ENCODE measurements around the gene ZIK1. TPM values are rescaled to one million over a fixed set of nuclear protein-coding genes. Genes with fewer than 3 reads are reported as not detected.

Gene ZIK1
- total and polyA plus RNA-seq, 2 of the 4 experiments (the other 2 are of a cell fraction), result 4.1 to 11.8 TPM

DNA sequence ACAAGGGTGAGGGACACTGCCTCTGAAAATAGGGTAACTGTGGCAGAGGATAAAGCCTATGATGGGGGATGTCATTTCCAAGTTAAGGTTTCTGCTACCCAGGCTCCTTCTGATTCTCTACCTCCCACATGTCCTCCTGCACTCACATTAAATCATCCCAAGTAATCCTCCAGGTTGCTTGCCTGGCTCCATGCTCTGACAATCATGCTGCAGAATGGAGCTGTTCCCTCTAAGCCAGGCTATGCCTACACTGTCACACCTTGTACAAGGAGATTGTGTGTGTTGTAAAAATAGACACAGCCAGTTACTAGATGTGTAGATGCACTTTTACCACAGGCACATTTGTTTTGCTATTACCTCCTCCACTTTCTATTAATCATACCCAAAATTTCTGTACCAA, 13.2 kb upstream of the ZIK1 start:
- ATAC-seq (ENCODE audit: low read depth) (no peak), DNase-seq (no peak)
- Histone ChIP-seq H4K5ac (ENCODE audit: low read depth, low read length) (no peak overlapping the region), H3K4me2 (ENCODE audit: low read depth, low read length) (no peak overlapping the region), H2BK15ac (ENCODE audit: low read depth, low read length) (no peak overlapping the region), H3K14ac (replicated peaks; ENCODE audit: low read depth, low read length) (no peak overlapping the region), H3K23ac (ENCODE audit: low read depth, low read length) (no peak overlapping the region), H2BK120ac (ENCODE audit: low read depth, low read length) (no peak overlapping the region), H3K27ac (ENCODE audit: insufficient read depth, low read length) (no peak overlapping the region), H3K56ac (ENCODE audit: extremely low read depth, insufficient read depth, low read length) (no peak overlapping the region), H3K36me3 (ENCODE audit: control insufficient read depth, insufficient read depth, low read length) (peaks cover 49% of the 10 kb centered on the region), H3K27me3 (ENCODE audit: control insufficient read depth, insufficient read depth, low read length) (no peaks in the 10 kb centered on the region), H3K9ac (ENCODE audit: low read depth, low read length) (no peak overlapping the region), H4K8ac (ENCODE audit: low read depth in 2 of 2, low read length in 2 of 2) (no peak overlapping the region), H3K18ac (ENCODE audit: low read depth, low read length) (no peak overlapping the region), H3K79me1 (ENCODE audit: low read depth in 1 of 2, low read length in 2 of 2) (peaks cover 3 to 5% of the 10 kb centered on the region in 2 experiments; a peak in 2 of 4 replicates), H4K91ac (ENCODE audit: insufficient read depth, low read depth, low read length) (no peak overlapping the region), H3K4me1 (ENCODE audit: control insufficient read depth, insufficient read depth, low read length) (no peaks in the 10 kb centered on the region), H4K20me1 (ENCODE audit: insufficient read depth, low read length) (no peaks in the 10 kb centered on the region), H3K9me1 (ENCODE audit: insufficient read depth, low read length) (no peaks in the 10 kb centered on the region), H3K4ac (ENCODE audit: low read depth, low read length) (no peak overlapping the region), H2BK5ac (ENCODE audit: low read depth, low read length, poor library complexity, severe bottlenecking) (no peak overlapping the region), H2AK9ac (replicated peaks; ENCODE audit: low read depth, low read length, poor library complexity) (no peak overlapping the region), H2AK5ac (ENCODE audit: low read depth, low read length) (no peak overlapping the region), H3K9me3 (ENCODE audit: control insufficient read depth, insufficient read depth, low read length) (peaks cover 94% of the 10 kb centered on the region), H2AFZ (replicated peaks; ENCODE audit: low read length, poor library complexity) (no peak overlapping the region), H2BK20ac (ENCODE audit: low read depth, low read length) (no peak overlapping the region), H3K4me3 (ENCODE audit: insufficient read depth, low read depth, low read length) (no peak overlapping the region)
- dilution Hi-C loops (cut with HindIII; ENCODE audit: low sequenced_read_pairs, unreplicated experiment), result no loop called here
- BruUV-seq (replicated peaks), result no TSS peak
- intact Hi-C loops (cut with micrococcal nuclease), result no loop called here
- POLR2A ChIA-PET (ENCODE audit: unreplicated experiment), result no interaction called here
- in situ Hi-C loops (cut with MboI; ENCODE audit: low sequenced_read_pairs), result no loop called here
- CTCF ChIA-PET, result no interaction called here
- TF ChIP-seq, protein P1, sequence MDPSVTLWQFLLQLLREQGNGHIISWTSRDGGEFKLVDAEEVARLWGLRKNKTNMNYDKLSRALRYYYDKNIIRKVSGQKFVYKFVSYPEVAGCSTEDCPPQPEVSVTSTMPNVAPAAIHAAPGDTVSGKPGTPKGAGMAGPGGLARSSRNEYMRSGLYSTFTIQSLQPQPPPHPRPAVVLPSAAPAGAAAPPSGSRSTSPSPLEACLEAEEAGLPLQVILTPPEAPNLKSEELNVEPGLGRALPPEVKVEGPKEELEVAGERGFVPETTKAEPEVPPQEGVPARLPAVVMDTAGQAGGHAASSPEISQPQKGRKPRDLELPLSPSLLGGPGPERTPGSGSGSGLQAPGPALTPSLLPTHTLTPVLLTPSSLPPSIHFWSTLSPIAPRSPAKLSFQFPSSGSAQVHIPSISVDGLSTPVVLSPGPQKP (IDR thresholded peaks at IDR 0.05; ENCODE audit: borderline replicate concordance, low read depth, low read length), result no peak
- TF ChIP-seq MAZ (IDR thresholded peaks at IDR 0.05; ENCODE audit: borderline replicate concordance, low read depth, low read length) (no peak), POLR2A (IDR thresholded peaks at IDR 0.05; ENCODE audit: low read depth, low read length) (no peak), CHD1 (IDR thresholded peaks at IDR 0.05; ENCODE audit: low read depth, low read length) (no peak), MXI1 (IDR thresholded peaks at IDR 0.05; ENCODE audit: borderline replicate concordance, low read depth, low read length) (no peak), RAD21 (IDR thresholded peaks at IDR 0.05; ENCODE audit: low read length) (no peak), MAFK (IDR thresholded peaks at IDR 0.05; ENCODE audit: low read depth, low read length) (no peak), FOS (IDR thresholded peaks at IDR 0.05; ENCODE audit: low read depth, low read length) (no peak), SMC3 (IDR thresholded peaks at IDR 0.05; ENCODE audit: low read depth, low read length) (no peak), NFE2L2 (IDR thresholded peaks at IDR 0.05; ENCODE audit: low read depth, low read length) (no peak), RFX5 (IDR thresholded peaks at IDR 0.05; ENCODE audit: low read depth, low read length) (no peak), CEBPB (IDR thresholded peaks at IDR 0.05; ENCODE audit: low read depth, low read length) (no peak), RCOR1 (IDR thresholded peaks at IDR 0.05; ENCODE audit: insufficient replicate concordance, low read length) (no peak), BHLHE40 (IDR thresholded peaks at IDR 0.05; ENCODE audit: low read depth, low read length) (no peak)
- TF ChIP-seq, protein P2, sequence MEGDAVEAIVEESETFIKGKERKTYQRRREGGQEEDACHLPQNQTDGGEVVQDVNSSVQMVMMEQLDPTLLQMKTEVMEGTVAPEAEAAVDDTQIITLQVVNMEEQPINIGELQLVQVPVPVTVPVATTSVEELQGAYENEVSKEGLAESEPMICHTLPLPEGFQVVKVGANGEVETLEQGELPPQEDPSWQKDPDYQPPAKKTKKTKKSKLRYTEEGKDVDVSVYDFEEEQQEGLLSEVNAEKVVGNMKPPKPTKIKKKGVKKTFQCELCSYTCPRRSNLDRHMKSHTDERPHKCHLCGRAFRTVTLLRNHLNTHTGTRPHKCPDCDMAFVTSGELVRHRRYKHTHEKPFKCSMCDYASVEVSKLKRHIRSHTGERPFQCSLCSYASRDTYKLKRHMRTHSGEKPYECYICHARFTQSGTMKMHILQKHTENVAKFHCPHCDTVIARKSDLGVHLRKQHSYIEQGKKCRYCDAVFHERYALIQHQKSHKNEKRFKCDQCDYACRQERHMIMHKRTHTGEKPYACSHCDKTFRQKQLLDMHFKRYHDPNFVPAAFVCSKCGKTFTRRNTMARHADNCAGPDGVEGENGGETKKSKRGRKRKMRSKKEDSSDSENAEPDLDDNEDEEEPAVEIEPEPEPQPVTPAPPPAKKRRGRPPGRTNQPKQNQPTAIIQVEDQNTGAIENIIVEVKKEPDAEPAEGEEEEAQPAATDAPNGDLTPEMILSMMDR (conservative IDR thresholded peaks at IDR 0.05; ENCODE audit: low read depth, low read length), result no peak
- TF ChIP-seq, protein P3, sequence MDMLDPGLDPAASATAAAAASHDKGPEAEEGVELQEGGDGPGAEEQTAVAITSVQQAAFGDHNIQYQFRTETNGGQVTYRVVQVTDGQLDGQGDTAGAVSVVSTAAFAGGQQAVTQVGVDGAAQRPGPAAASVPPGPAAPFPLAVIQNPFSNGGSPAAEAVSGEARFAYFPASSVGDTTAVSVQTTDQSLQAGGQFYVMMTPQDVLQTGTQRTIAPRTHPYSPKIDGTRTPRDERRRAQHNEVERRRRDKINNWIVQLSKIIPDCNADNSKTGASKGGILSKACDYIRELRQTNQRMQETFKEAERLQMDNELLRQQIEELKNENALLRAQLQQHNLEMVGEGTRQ (IDR thresholded peaks at IDR 0.05; ENCODE audit: low read depth, low read length), result no peak

Measured in IMR-90 (cell line).